ENCODE measurements around the gene APOBEC3F.

- TF ChIP-seq GABPA (IDR thresholded peaks at IDR 0.05; ENCODE audit: low read depth) (no peak), CTCF (IDR thresholded peaks at IDR 0.05) (no peak), PBX3 (IDR thresholded peaks at IDR 0.05) (no peak), RXRA (IDR thresholded peaks at IDR 0.05; ENCODE audit: borderline replicate concordance, low read depth) (no peak), EP300 (IDR thresholded peaks at IDR 0.05; ENCODE audit: borderline replicate concordance in 1 of 2, low read depth in 1 of 2, low read length in 1 of 2) (no peak), RAD21 (IDR thresholded peaks at IDR 0.05; ENCODE audit: low read length) (no peak)
These were observed 57.9 kb downstream of the APOBEC3F start for GRCh38 chr22:39098576-39098975.
